Measurements from ENCODE around the gene CMTM7. TPM values are rescaled to one million over a fixed set of nuclear protein-coding genes. Genes with fewer than 3 reads are reported as not detected.

Gene CMTM7
- total RNA-seq, 1 experiment from 2014 or later, result 62.6 TPM

DNA sequence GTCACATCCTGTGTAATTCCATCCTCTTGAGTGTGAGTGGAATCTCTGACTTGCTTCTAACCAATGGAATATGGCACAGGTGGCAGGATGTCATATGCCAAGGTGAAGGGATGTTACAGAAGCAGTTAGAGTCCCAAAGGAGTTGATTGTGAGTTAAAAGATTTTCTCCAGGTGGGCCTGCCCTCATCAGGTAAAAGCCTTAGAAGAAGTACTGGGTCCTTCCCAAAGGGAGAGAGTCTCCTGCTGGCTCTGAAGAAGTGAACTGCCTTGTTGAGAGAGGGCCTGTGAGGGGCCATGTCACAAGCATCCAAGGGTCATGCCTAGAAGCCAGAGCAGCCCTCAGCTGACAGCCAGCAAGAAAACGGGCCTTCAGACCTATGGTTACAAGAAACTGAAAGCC is 13.1 kb downstream of the CMTM7 start:
- H4K20me1 ChIP-seq (ENCODE audit: insufficient read depth), result peaks cover 8% of the 10 kb centered on the region; the same call in 1 of the 2 replicates
- intact Hi-C loops (cut with micrococcal nuclease), result no loop called here
- no peak overlapping the region for H2AFZ ChIP-seq (ENCODE audit: low read depth, low read length, poor library complexity, severe bottlenecking)
- DNase-seq (ENCODE audit: low read depth, low spot score), result no peak
- no peaks in the 10 kb centered on the region for H3K36me3 ChIP-seq (ENCODE audit: control insufficient read depth in 1 of 2, insufficient read depth in 2 of 2, low read length in 2 of 2)
- no peak for ATAC-seq
- no peak overlapping the region for H3K4me3 ChIP-seq (replicated peaks in 1 of 2; ENCODE audit: low read depth in 1 of 2, low read length in 2 of 2)
- BruUV-seq (replicated peaks), result no TSS peak
- no peaks in the 10 kb centered on the region for H3K9me2 ChIP-seq (ENCODE audit: insufficient read depth)
- H3K27me3 ChIP-seq (ENCODE audit: insufficient read depth, low read length), result no peaks in the 10 kb centered on the region
- ChIA-PET CTCF (no interaction called here), RAD21 (ENCODE audit: low non-redundant PET in 1 of 2, low total read pairs in 2 of 2, uncharacterized antibody in 2 of 2, unreplicated experiment in 2 of 2) (no interaction called here), POLR2A (no interaction called here)
- no peak overlapping the region for H3K27ac ChIP-seq (ENCODE audit: low read depth, low read length)
- H3K4me2 ChIP-seq (ENCODE audit: low read length), result no peak overlapping the region
- no peak for TF ChIP-seq EGR1 (IDR thresholded peaks at IDR 0.05; ENCODE audit: low read depth)
- H3K9ac ChIP-seq (ENCODE audit: low read length), result no peak overlapping the region
- peaks cover 98% of the 10 kb centered on the region for H3K79me2 ChIP-seq (ENCODE audit: insufficient read depth, low read length)
- H3K9me3 ChIP-seq (ENCODE audit: control insufficient read depth in 1 of 2, insufficient read depth in 1 of 2, low read depth in 1 of 2, low read length in 2 of 2), result no peaks in the 10 kb centered on the region
- peaks cover 17 to 53% of the 10 kb centered on the region in 2 experiments for H3K4me1 ChIP-seq (ENCODE audit: control insufficient read depth in 1 of 2, insufficient read depth in 2 of 2, low read length in 2 of 2)

DNA sequence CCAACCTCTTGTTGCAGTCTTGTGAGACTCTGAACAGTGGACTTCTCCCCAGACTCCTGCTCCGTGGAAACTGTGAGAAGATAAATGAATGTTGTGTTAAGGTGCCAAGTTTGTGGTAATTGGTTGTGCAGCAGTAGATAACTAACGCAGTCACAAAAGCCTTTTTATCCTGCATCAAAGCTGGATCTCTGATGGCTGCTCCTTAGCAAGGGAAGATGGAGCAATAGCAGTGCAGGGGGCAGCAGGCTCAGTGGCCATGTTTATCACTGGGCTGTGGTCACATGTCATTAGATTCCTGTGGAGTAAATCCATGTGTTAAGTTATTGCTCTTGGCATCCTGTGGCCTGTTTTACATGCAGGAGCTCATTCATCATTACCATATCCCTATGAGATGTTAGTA is 13.5 kb downstream of the CMTM7 start:
- no peak overlapping the region for H2AFZ ChIP-seq (ENCODE audit: low read depth, low read length, poor library complexity, severe bottlenecking)
- CTCF ChIA-PET, result no interaction called here
- RAD21 ChIA-PET (ENCODE audit: low non-redundant PET in 1 of 2, low total read pairs in 2 of 2, uncharacterized antibody in 2 of 2, unreplicated experiment in 2 of 2), result no interaction called here

More for the DNA sequence above, 13.5 kb downstream of the CMTM7 start:
- no peaks in the 10 kb centered on the region for H3K36me3 ChIP-seq (ENCODE audit: control insufficient read depth in 1 of 2, insufficient read depth in 2 of 2, low read length in 2 of 2)
- TF ChIP-seq RAD21 (IDR thresholded peaks at IDR 0.05; ENCODE audit: low read depth) (no peak), ZNF274 (IDR thresholded peaks at IDR 0.05; ENCODE audit: low read depth, low read length) (no peak)
- TF ChIP-seq, protein P1, sequence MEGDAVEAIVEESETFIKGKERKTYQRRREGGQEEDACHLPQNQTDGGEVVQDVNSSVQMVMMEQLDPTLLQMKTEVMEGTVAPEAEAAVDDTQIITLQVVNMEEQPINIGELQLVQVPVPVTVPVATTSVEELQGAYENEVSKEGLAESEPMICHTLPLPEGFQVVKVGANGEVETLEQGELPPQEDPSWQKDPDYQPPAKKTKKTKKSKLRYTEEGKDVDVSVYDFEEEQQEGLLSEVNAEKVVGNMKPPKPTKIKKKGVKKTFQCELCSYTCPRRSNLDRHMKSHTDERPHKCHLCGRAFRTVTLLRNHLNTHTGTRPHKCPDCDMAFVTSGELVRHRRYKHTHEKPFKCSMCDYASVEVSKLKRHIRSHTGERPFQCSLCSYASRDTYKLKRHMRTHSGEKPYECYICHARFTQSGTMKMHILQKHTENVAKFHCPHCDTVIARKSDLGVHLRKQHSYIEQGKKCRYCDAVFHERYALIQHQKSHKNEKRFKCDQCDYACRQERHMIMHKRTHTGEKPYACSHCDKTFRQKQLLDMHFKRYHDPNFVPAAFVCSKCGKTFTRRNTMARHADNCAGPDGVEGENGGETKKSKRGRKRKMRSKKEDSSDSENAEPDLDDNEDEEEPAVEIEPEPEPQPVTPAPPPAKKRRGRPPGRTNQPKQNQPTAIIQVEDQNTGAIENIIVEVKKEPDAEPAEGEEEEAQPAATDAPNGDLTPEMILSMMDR (IDR thresholded peaks at IDR 0.05 in 2 of 3, conservative IDR thresholded peaks at IDR 0.05 in 1 of 3; ENCODE audit: borderline replicate concordance in 1 of 3, insufficient read depth in 1 of 3, low read depth in 2 of 3, low read length in 2 of 3), result no peak
- BruUV-seq (replicated peaks), result no TSS peak
- H3K27ac ChIP-seq (ENCODE audit: low read depth, low read length), result no peak overlapping the region
- no peak overlapping the region for H3K4me2 ChIP-seq (ENCODE audit: low read length)
- no peak overlapping the region for H3K9ac ChIP-seq (ENCODE audit: low read length)
- H3K79me2 ChIP-seq (ENCODE audit: insufficient read depth, low read length), result peaks cover 98% of the 10 kb centered on the region
- no peaks in the 10 kb centered on the region for H3K9me3 ChIP-seq (ENCODE audit: control insufficient read depth in 1 of 2, insufficient read depth in 1 of 2, low read depth in 1 of 2, low read length in 2 of 2)
- H3K4me3 ChIP-seq (replicated peaks in 1 of 2; ENCODE audit: low read depth in 1 of 2, low read length in 2 of 2), result no peak overlapping the region
- intact Hi-C loops (cut with micrococcal nuclease), result no loop called here
- H3K4me1 ChIP-seq (ENCODE audit: control insufficient read depth in 1 of 2, insufficient read depth in 2 of 2, low read length in 2 of 2), result peaks cover 19 to 58% of the 10 kb centered on the region in 2 experiments
- POLR2A ChIA-PET, result no interaction called here
- H3K27me3 ChIP-seq (ENCODE audit: insufficient read depth, low read length), result no peaks in the 10 kb centered on the region
- no peaks in the 10 kb centered on the region for H3K9me2 ChIP-seq (ENCODE audit: insufficient read depth)
- DNase-seq (ENCODE audit: low read depth, low spot score) (no peak), ATAC-seq (no peak)
- H4K20me1 ChIP-seq (ENCODE audit: insufficient read depth), result peaks cover 8% of the 10 kb centered on the region; the same call in 1 of the 2 replicates

Data from HCT116 (cell line).